ENCODE data around the gene PHACTR1.

PHACTR1 gene

DNA sequence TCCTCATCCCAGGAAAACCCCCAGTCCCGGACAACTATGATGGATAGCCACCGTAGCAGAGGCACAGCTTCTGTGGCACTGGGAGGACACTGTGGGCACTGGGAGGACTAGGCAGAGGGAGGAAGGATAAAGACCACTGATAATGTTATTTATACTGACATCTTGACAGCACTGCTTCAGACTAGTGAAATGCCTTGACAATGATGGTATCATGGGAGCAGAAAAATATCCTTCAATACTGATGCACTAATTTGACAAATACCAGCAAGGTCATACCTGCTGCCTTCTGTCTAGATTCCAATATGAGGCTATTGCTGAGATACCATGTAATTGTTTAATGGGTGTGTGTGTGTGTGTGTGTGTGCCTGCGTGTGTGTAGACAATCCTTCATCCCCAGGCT lies 148.6 kb downstream of the PHACTR1 start:
- DNase-seq = no peak

DNA sequence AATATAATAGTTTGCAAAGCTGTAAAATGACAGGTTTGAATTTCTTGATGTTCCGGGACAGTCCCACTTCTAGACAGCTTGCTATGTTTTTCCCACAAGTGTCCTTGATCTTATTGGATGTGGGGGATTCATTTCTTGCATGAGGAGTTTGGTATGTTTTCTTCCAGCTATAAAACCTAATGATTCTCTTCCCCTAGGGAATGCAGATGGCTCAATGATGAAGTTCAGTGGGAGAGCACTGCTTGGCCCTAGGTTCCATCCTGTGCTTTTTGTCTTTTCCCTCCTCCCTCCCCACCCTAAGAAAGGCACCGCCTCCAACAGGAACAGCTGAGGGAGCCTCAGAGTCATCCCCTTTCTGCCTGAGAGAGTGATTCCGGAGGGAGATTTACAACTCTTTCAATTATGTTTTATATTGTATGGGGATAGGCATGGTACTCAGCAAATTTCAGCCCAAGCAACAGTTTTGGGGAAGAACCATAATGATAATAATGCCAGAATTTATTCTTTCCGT lies 149.2 kb downstream of the PHACTR1 start:
- no peak for DNase-seq

DNA sequence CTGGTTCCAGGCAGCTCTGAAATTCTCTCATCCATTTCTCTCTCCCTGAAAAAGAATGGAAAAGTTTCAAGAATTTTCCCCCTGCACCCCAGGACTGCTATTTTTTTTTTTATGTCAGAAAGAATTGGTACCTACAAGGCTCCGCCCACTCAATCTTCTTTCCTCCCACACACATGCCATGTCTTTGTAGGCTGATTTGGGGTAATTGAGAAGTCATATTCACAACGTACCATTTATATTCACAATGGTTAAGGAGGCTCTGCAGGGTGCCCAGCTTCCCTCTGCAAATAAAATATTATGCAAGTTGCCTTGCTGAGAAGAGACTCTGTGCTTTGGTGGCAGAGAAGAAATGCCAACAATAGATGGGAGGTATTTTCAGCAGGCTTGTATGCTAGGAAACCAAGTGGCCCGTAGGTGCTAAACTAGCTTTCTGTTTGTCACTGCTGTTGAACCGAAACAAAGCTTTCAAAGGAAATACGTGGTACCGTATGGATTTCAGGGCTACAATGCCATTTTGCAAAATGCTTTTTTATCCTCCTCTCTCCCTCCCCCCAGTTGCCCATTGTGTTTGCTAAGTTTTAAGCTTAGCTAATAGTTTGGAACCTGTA lies 150.0 kb downstream of the PHACTR1 start:
- DNase-seq = no peak

DNA sequence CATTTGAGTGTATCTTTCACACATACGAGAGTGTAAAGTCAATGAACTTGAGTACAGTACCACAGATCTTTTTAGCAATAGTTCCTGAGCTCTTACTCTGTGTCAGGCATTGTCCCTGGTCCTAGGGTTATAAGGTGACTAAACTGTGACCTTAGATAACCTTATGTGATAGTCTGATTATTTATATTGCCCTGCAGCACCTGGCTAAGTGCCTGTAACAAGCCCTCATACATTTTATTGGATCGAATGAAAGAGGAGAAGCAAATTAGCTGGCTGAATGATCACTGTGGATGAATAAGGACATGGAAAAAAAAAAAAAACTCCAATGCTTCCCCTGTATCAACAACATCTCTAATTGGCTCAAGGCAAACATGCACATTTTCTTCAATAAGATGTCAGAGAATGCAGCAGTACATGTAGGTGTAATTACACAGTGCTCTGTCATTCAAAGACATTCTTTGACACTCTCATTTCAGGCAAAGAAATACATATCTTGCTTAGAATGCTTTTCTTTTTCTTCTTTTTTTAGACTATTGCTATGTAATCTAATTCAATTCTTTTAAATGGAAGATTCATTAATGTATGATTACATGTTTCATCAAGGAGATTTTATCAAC lies 153.4 kb downstream of the PHACTR1 start:
- no peak for DNase-seq

DNA sequence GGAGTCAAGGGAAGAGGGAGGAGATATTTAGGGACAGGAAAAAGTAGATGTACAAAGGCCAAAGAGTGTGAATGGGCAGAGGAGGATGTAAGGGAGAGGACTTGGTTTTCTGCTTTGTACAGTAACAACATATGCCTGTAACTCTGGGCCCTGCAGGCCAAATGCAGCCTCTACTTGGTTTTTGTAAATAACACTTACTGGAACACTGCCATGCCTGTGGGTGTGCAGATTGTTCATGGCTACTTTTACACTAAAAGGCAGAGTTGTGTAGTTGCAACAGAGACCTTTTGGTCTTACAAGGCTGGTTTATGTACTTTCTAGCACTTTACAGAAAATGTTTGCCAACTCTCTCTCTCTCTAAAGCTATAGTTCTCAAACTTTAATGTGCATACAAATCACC lies 157.1 kb downstream of the PHACTR1 start:
- DNase-seq = no peak

DNA sequence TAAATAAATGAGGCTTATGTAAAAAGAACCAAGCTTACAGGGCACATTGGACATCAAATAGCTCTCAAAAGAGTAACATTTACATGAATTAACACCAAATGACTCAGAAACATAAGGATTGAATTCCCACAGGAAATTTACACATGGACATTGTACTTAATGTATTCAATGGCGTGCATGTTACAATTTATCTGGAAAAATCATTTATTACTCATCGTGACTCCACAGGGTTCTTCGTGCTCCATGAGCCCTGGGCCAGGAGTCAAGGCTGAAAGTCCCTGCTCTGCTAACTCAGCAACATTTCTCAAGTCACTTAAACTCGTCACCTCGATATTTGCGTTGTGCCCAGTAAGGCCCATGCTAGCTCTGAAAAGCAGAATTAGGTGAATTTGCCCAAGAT lies 158.5 kb downstream of the PHACTR1 start:
- no peak for DNase-seq

DNA sequence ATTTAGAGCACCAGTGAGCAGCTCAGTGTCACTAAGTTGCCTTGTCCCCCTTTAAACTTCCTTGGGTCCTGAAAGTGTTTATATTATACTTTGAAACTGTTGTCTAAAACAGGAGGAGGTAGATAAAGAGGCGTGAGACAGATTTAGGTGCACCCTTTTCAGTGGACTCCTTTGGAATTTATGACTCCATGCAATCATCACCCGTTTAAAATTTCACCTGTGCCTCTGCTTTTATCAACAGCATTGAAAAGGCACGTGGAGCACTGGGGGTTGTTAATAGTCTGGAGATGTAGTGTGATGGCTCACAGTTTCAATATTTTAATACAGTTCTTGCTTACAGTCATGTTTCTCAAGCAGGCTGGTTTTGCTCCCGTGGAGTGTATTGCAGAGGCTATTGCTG lies 162.2 kb downstream of the PHACTR1 start:
- no peak for DNase-seq

DNA sequence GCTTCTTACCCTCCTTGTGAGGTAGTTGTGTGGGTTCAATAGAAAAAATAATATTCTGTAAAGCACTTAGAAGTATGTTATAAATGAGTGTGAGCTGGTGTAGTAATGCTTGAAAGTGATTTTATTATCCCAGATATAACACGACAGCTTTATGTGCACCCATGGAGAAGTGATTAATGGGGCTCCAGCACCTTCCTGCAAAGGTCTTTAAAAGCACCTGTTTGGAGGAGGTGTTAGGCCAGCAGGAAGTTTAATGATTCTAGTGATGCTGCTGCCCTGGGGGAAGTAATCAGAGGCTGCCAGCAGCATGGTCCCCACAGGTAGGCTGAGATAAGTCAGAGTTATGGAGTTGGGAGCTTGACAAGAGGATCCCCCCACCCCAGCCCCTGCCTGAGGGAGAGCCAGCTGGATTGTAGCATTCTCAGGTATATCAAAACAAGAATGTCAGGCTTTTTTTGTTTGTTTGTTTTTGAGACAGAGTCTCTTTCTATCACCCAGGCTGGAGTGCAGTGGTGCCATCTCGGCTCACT lies 166.3 kb downstream of the PHACTR1 start:
- DNase-seq = no peak

DNA sequence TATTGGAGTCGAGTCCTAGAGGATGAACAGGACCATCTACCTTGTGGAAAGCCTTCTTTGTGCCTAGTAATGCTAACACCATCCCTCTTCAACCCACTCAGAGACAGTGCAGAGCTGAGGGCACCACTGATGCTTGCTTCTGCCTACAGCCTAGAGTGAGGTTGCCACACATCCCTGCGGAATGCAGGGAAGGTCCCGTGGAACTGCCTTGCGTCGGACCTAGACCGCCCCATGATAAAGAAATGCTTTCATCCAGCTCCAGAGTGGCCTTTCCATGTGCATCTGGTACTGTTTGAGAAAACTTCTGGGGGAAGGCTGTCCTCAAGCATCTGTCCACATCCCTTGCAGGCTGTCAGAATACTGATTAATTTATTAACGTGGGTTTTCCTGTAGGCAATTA lies 168.4 kb downstream of the PHACTR1 start:
- DNase-seq = no peak

DNA sequence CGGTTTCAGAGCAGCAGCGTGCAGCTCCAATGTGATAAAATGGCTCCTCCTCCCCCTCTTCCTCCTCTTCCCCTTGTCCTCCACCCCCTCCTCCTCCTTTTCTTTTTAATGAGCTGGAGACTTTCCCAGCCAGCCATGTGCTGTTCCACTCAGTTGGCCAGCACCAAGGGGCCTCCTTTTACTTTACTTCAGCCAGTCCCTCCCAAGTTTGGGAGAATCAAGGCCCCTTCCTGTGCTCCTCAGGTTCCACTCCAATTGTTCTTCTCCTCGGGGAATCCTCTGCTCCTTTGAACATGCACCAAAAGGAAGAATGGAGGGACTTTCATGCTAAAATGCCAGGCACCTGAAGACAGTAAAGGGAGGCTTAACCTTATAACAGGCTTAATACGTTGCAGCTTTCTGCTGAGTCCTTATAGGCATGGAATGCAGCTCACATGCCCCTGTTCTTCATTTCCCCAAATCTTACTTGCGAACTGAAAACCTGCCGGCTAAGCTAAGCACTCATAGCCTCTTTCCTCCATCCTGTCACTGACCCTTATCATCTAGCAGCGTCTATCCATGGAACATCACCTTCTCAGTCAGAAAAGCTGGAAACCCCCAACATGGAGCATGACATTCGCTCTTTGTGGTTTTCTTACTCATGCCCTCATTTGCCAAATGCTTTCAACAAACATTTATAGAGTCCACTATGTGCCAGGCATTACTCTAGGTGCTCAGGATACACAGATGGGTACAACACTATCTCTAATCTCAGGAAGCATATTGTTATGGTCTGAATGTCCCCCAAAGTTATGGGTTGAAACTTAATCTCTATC lies 170.6 kb downstream of the PHACTR1 start:
- DNase-seq = no peak

DNA sequence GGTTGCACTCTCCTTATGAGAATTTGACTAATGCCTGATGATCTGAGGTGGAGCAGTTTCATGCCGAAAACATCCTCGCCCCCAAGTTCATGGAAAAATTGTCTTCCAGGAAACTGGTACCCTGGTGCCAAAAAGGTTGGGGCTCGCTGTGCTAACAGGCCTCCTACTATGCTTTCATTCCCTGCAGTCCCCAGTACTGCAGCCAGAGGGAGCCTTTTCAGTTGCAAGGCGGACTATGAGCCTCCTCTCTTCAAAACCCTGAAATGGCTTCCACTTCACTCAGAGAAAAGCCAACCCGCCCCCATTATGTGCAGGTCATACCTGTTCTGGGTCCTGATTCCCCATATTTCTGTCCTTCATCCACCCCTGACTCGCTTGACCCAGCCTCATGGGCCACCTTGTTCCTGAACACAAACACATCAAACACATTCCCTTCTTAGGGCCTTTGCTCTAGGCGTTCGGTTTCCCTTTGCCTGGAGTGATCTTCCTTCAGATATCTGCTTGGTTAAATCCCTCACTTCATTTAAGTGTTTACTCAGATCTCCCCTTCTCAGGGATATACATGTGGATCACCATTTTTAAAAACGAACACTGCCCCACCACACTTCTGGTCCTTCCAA lies 173.7 kb downstream of the PHACTR1 start:
- DNase-seq = no peak

DNA sequence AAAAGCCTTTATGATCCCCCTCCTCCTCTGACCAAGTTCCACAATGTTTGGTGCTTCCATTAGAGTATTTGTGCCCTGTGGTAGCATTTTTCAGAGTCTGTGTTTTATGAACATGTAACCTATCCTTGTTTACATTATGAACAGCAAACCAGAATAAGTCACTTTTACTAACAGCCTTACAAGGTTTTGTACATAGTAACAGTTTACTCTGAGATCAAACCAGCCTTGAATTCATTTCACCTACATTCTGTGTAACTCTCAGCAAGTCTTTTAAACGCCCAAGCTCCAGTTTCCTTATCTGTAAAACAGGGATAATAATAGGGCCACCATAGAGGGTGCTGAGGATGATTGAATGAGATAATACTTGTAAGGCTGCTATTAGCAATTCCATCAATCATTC lies 175.0 kb downstream of the PHACTR1 start:
- no peak for DNase-seq

DNA sequence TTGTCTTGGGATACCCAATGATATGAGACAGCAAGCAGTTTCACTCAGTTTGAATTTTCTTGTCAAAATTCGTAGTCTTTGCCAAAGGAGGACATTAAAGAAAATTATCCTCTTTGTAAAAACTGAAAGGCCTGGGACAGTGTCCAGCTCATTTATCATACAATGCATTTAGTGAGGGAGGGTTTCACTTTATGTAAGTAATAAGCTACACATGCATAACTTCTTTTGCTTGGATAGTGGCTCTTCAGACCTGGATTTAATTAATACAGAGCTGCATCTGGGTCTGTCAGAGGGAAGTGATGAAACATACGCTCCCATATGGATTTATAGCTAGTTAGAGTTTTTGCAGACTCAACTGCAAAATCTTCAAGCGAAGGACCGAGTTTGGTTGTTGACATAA lies 175.6 kb downstream of the PHACTR1 start:
- no peak for DNase-seq

DNA sequence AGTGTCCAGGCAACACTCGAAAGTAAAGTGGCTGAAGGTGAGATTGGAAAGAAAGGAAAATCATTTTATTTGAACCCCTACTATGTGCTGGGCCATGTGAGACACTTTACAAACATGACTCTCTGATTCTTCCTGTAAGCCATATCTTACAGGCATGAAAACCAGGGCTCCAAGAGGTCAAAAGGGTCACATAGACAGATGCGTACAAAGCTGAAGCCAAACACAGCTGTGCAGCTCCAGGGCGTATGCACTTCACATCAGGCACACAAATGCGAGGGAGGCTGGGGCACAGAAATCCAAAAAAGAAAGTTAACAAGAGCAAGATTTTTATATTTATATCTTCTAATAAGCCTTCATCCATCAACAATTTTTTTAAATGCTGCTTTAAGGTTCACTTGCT lies 176.5 kb downstream of the PHACTR1 start:
- no peak for DNase-seq

DNA sequence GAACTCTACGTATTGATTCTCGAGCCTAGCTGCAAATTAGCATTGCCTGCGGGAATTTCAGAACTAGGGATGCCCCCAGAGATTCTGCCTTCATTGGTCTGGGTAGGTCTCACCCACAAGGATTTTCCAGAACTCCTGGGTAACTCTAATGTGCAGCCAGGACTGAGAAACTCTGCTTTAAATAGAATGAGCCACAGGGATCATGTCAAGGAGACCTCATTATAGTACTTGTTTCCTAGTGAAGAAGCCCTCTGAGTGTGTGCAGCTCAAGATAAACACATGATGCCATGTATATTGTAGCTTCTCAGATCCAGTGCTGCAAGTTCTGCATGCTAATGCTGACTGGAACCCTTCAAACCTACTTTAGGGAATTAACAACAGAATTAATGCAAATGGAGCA lies 179.2 kb downstream of the PHACTR1 start:
- DNase-seq = no peak

DNA sequence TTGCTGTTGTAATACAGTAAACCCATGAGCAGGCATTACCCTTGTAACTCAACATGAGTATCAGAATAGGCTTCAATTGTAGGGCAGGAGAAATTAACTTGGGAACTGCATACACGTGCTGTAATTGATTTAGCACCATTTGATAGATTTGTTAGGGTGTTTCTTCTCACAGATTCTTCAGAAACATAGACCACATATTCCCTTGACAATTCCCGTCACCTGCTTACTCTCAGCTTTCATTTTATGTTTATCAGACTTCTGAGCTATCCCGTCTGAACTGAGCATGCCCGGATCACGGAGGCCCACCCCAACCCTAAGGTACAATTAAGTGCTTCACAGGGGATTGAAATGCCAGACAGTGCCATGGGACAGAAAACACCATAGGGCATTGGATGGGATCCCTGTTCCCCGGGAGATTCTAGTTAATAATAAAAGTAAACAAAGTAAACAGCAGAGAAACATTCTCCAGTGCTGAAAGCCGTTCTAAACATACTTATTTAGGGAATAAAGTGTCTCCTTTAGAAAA lies 179.7 kb downstream of the PHACTR1 start:
- DNase-seq = no peak

DNA sequence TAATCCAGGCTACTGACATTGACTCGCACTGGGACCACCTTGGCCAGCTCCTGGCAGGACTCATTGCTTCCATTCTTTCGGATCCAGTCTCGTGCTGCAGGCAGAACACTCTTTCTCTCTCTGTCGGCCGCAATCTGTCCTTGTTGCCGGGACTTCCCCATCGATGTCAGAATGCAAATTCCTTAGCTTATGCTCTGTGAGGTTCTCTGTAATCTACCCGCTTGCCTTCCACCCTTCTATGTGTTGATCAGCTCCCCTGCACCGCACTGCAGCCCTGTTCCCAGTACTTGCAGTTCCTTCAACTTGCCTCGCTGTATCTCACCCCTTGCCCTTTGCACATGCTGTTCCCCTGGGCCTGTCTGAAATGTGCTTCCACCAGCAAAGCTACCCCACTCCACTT lies 182.0 kb downstream of the PHACTR1 start:
- DNase-seq = no peak

DNA sequence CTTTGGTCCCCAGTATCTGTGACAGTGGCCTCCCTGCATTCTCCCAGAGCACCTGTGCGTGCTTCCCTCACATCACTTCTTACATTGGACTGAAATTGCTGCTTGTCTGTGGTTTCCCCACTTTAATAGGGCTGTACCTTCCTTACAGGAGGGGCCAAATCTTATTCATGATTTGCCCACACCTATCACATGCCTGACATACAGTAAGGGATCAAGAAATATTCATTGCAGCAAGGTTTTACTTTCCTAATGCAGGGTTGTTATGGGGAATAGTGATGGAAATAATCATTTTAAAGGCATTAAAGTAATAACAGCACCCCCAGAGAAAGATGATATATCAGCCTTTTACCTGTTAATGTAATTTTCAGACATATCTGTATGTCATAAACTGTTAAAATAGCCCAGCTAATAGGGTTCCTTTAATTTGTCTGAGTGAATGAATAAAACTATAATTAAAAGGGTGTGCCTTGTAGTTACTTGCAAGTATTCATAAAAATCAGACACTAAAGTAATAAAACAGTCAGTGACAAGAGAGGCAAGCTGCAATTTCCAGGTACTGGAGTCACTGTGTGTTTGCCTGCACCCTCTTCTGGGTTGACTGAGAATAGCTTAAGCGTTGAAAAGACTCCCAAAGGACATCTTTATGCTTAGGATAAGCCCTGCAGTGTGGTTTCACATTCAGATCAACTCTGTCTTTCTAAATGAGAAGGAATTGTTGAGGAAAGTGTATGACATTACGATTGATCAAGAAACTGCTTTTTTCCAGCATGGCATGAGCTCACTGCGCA lies 182.7 kb downstream of the PHACTR1 start:
- DNase-seq = no peak

DNA sequence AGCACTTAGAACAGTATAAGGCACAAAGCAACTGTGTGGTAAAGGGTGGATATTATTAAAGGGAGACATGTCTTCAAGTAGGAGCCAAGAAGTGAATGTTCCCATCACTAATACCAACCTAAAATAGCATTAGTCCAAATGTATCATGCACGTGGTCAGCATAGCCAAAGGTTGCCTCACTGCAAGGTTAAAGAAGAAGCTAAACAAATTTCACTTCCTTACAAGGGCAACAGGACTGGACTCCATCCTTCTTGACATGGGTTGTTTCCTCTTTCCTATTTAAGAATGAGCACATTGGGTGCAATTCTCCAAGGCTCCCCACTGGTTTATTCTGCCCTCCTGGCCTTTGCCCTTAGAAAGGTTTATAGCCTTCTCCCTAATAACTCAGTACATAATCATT lies 186.7 kb downstream of the PHACTR1 start:
- no peak for DNase-seq

DNA sequence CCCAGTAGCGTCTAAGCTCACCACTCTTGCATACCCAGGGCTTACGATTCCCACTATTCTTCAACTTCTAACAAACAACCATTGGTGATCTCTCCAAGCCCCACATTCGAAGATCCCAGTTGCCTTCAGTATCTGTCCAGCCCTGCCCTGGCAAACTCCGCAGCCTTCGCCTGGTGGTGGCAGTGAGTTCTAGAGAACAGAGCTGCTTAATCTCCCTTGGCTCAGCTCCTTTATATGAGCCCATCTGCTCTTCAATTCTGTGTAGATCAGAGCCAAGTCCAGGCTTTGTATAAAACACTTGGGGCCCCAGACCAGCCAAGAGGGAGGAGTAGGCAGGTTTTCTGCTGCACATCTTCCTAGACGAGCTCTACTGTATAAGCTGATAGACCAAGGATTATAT lies 193.3 kb downstream of the PHACTR1 start:
- DNase-seq = no peak

DNA sequence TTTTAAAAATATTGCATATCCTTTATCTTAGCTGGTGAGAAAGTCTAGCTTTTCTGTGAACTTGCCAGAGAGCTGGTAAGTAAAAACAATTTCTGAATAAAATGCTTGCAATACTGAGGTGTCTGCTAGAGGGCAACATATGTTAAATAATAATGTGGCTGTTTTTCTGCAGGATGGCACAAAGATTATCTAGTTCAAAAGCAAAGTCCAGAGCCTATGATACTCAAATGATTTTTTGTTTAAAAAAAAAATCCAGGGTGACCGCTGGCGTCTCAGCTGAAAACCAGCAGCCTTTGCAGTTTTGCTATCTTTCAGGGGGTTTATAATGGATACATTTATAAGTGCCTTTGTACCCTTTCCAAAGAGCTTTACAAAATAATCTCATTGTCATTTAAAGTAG lies 194.9 kb downstream of the PHACTR1 start:
- no peak for DNase-seq

DNA sequence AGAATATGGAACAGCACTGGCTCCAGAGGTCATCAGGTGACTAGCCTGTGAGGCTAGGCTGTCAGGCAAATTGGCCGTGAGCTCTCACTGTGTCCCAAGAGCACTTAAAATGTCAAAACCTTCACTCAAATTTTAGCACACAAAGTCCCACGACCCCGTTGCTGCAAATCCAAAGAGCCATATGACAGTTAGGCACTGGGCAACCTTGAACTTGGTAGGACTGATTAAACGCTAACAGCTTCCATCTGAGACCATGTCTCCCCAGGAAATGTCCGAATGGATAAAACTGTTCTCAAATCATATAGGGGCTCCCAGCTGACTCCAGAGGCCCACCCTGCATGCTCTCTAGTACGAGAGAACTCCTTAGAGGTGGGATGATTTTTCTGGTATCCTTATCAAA lies 196.6 kb downstream of the PHACTR1 start:
- DNase-seq = no peak

Data from DMS79 (cell line).